HG03066 (cell line): ENCODE results near the gene TRAPPC3.

Experiments
- ATAC-seq: cut with Tn5 transposase; IDR thresholded peaks from one replicate; pipeline ENCODE4 v1.9.1; 2021; ENCODE audit warnings: low read depth; ENCODE audit not compliant: unreplicated experiment

The TRAPPC3 gene

DNA sequence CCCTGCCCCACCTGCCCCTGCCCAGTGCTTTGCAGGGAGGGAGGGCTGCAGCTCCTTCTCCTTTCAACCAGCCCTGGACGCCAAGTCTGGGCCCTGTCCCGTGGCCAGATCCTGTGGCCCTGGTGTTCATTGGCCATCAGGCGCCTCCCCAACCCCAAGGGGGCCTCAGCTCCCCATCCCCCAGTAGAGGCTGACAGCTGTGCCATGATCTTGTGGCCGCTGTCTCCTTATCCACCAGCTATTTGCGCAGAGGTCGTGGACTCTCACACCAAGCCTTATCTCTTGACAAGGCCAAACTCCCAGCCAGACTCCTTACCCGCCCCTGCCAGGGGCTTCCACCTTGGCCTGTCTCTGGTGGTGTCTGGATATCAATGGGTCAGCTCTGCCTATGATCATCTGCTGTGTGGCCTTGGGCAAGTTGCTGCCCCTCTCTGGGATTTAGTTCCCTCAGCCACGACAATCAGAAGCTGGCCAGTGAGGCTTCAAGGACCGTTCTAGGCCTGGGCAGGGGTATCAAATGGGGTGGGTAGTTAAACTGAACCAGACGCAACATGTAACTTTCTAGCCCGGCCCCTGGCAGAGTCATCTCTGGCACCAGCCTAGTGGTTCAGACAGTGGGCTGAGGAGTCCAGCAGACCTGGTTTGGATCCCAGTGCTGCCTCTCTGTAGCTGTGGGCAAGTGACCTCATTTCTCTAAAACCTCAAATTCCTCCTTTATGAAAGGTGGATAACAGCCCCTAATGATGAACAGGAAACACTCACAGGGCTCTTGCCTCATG, 21.0 kb downstream of the TRAPPC3 start:
- no peak for ATAC-seq

DNA sequence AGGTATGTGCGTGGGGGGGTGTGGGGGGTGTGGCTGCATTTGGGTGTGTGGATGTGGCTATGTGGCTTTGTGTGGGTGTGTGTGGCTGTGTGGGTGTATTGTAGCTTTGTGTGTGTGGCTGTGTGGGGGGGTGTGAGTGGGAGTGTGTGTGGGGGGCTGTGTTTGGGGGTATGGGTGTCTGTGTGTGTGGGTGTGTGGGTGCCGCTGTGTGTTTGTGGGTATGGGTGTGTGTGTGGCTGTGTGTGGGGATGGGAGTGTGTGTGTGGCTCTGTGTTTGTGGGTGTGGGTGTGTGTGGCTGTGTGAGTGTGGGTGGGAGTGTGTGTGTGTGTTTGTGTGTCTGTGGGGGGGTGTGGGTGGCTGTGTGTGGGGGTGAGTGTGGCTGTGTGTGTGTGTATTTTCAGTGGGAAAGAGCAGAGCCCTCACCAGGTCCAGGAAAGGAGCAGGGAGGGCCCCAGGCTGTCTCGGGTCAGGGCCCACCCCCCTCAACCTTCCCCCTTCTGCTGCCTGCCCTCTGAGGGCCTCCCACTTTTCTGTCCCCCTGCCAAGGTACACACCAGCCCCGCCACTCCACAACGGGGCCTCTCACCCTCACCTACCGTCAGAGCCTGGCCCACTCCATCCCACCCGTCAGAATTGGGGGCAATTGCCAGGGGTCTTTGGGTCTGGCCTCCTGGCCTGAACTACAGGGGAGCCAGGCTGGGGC, 22.3 kb downstream of the TRAPPC3 start:
- no peak for ATAC-seq

DNA sequence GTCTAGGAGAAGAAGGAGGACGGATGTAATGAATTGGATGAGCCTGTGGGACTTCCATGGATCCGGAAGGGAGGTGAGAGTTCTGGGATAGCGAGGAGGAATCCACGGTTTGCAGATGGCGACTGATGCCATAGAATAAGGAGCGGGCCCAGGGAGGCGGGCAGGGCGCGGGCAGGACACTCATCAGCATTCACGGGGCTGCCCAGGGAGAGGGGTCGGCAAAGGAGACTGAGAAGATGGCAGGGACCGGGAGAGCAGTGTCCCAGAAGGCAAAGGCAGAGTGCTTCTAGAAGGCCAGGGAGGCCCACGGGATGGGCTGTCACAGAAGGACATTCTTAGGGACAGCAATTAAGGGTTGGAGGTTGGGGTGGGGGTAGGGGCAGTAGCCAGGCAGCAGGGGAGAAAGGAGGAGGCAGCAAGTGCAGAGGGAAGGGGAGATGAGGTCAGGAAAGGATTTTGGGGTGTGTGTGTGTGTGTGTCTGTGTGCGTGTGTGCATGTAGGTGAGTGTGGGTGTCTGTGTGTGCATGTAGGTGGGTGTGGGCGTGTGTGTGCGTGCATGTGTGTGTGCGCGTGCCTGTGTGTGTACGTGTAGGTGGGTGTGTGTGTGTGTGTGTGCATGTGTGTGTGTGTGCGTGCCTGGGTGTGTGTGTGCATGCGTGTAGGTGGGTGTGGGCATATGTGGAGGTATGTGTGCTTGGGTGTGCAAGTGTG, 23.1 kb downstream of the TRAPPC3 start:
- no peak for ATAC-seq

- ATAC-seq, result no peak
These were observed 23.9 kb downstream of the TRAPPC3 start, which contains the start of gene COL8A2 for GRCh38 chr1:36125129-36125991. Gene COL8A2, minus strand, starts transcription at chr1:36125222. Its CDS starts 24,980 bp downstream, at chr1:36100242.

GRCh38 chr1:36124404-36125128, 24.7 kb downstream of the TRAPPC3 start:
- no peak for ATAC-seq

DNA sequence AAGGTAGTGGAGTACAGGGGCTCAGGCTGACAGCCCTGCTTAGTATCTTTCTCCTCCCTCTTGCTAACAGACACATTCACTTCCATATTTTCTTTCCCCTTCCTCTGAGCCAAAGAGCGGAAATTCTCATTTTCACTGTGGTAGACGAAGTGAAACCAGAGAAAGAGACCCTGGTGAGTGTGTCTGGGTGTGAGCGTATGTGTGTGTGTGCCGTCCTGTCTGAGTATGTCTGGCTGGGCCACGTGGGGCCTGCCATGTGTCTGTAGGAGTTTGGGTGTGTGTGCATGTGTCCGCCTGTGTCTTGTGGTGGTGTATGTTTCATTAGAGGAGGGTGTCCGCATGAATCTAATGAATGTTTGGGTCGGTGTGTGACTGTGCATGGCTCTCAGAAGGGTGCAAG, 25.9 kb downstream of the TRAPPC3 start:
- ATAC-seq, result no peak

GRCh38 chr1:36122062-36123030, 26.9 kb downstream of the TRAPPC3 start:
- no peak for ATAC-seq

DNA sequence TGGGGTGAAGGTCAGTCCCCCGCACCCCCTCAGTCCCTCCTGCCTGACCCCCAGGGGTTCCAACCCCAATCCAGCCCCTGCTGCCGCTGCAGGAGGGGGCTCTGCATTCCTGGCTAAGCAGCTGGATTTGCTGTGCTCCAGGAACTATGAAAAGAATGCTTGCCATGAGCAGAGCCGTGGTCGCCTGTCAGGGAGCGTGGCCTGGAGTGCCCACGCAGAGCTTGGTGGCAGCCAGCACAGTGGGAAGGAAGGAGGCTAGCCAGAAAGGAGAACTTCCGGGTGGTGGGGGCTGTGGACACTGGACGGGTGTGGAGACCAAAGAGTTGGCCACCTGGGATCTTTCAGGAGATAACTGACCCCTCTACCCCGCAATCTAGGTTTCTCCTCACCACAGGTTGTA, 29.8 kb downstream of the TRAPPC3 start:
- no peak for ATAC-seq

DNA sequence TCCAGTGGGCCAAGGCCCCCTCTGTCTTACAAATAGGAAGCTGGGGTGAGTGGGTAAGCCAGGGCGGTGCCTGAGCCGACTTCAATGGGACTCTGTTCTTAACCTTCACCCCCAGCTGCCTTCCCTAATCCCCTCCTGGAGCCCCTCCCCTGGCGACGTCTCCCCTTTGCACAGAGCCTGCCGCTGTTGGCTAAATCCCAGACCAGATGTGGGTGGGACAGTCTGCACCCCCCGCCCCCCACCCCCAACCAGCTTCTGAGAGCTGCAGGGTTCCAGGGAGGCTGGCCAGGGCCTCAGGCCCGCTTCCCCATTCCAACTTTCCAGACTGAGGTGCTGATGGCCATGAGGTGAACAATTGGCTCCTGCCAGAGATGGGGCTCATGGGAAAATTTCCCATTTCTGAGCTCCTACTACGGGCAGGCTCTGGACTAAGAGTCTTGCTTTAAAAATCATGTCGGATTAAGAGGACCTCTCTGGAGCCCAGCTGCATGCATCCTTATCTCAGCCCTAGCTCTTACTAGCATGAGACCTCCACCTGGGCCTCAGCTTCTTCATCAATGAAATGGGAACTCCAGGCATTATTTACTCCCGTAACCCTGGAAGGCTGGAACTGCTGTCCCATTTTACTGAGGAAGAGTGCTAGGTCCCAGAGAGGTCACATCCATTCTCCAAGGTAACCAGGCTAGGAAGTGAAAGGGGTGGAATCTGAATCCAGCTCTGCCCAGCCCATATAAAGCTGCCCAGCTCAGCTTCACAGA, 30.7 kb downstream of the TRAPPC3 start:
- no peak for ATAC-seq

DNA sequence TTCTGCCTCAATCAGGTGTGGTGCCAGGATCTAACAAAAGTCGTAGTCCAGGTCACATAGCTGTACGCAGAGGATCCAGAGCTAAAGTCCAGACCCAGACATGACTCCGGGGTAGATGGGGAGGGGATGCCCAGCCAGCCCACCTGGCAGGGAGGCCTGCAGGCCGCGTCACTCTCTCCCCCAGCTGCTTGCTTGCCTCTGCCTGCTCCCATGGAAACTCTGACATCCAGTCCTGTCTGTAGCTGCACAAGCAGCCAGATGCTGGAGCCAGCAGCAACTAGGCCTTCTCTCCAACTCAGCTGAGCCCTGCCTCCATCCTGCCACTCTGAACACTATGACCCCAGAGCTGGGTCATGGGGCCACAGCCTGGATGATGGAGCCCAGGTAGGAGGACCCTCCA, 32.4 kb downstream of the TRAPPC3 start:
- no peak for ATAC-seq

DNA sequence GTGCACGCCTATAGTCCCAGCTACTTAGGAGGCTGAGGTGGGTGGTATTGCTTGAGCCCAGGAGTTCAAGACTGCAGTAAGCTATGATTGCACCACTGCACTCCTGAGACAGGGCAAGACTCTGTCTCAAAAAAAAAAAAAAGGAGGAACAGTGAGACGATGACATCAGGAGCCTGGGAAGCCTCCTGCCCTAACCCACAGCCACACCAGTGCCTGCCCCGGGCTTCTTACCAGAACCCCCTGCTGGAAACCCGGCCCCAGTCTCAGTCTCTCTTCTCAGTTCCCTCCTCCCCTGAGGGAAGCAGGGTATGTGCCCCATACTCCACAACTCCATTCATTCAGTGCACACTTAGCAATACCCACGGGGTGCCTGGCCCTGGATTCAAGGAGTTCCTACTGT, 33.4 kb downstream of the TRAPPC3 start:
- ATAC-seq, result no peak

- ATAC-seq, result no peak
These were observed 34.1 kb downstream of the TRAPPC3 start for GRCh38 chr1:36115200-36115669.

DNA sequence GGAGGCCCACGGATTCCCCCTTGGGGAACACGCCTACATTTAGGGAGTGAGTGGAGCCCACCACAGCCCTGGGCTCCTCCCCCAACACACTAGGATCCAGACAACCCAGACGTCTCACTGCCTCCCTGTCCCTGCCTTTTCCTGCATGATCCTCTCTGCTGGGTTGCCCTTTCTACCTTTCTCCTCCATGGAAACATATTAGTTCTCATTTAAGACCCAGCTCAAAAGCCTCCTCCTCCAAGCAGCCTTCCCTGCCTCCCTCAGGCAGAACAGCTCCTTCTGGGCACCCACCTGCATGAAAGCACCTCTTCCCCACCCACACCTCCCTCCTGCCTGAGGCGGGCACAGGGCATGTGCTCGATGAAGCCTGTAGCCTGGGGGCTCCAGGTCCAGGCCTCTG, 34.9 kb downstream of the TRAPPC3 start:
- no peak for ATAC-seq

- no peak for ATAC-seq
These were observed 36.5 kb downstream of the TRAPPC3 start for GRCh38 chr1:36112823-36113222.

GRCh38 chr1:36111151-36111550, 38.1 kb downstream of the TRAPPC3 start:
- no peak for ATAC-seq

GRCh38 chr1:36109041-36109679, 40.1 kb downstream of the TRAPPC3 start:
- ATAC-seq, result no peak

GRCh38 chr1:36108314-36108713, 41.0 kb downstream of the TRAPPC3 start:
- no peak for ATAC-seq
